A549 (cell line): ENCODE data around the gene TAS2R16.

Source experiments
- CTCF ChIP-seq: fragments of >200 bp; sonication (Bioruptor Twin); formaldehyde crosslinking; IDR thresholded peaks from 3 replicates; pipeline ENCODE4 v1.5.1; 2016
- POLR2A ChIP-seq: IDR thresholded peaks from 2 replicates; pipeline ENCODE4 v1.6.1; 2012; ENCODE audit warnings: mild to moderate bottlenecking, low read length
- RCOR1 ChIP-seq: fragments of 150-350 bp; IDR thresholded peaks from 2 replicates; pipeline ENCODE4 v1.6.1; 2014; ENCODE audit warnings: antibody characterized with exemption, low read length, low read depth
- REST ChIP-seq: fragments of 200-600 bp; sonication (generic); IDR thresholded peaks from 2 replicates; pipeline ENCODE4 v1.6.1; 2016; ENCODE audit warnings: antibody characterized with exemption, mild to moderate bottlenecking, moderate library complexity

GRCh38 chr7:122974229-122974628 is 21.3 kb downstream of the TAS2R16 start:
- TF ChIP-seq CTCF: no peak
- TF ChIP-seq POLR2A: no peak
- TF ChIP-seq REST: no peak
- TF ChIP-seq RCOR1: no peak
